GM10266 (cell line): Measurements from ENCODE around the gene OPCML.

Experiments
- DNase-seq: peaks from one replicate; pipeline ENCODE4 v3.0.0; 2012; ENCODE audit errors: extremely low spot score
- TF ChIP-seq, protein P1 (sequence below): IDR thresholded peaks from 2 replicates; pipeline ENCODE4 v1.5.1; 2012; ENCODE audit warnings: mild to moderate bottlenecking, low read depth; ENCODE audit not compliant: control insufficient read depth, insufficient read depth; ENCODE audit errors: missing control alignments

Gene OPCML

DNA sequence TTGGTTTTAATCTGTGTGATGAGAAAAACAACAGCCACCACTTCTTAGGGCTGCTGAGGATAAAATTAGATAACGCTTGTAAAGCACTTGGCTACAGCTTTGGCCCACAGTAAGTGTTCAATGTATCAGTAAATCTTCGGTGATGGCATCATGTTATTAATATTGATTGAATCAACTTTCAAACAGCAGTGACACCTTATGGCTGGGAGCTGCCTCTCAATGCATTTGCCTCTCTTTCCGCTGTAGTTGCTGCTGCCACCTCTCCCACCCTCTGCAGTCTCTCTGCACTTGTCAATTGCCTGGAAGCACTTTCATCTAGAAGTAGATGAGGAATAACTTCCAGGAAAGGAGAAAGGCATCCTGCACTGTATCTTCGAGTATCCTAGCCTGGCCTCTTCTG, 491.1 kb downstream of the OPCML start:
- DNase-seq: no peak
- TF ChIP-seq, protein P1, sequence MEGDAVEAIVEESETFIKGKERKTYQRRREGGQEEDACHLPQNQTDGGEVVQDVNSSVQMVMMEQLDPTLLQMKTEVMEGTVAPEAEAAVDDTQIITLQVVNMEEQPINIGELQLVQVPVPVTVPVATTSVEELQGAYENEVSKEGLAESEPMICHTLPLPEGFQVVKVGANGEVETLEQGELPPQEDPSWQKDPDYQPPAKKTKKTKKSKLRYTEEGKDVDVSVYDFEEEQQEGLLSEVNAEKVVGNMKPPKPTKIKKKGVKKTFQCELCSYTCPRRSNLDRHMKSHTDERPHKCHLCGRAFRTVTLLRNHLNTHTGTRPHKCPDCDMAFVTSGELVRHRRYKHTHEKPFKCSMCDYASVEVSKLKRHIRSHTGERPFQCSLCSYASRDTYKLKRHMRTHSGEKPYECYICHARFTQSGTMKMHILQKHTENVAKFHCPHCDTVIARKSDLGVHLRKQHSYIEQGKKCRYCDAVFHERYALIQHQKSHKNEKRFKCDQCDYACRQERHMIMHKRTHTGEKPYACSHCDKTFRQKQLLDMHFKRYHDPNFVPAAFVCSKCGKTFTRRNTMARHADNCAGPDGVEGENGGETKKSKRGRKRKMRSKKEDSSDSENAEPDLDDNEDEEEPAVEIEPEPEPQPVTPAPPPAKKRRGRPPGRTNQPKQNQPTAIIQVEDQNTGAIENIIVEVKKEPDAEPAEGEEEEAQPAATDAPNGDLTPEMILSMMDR: no peak

DNA sequence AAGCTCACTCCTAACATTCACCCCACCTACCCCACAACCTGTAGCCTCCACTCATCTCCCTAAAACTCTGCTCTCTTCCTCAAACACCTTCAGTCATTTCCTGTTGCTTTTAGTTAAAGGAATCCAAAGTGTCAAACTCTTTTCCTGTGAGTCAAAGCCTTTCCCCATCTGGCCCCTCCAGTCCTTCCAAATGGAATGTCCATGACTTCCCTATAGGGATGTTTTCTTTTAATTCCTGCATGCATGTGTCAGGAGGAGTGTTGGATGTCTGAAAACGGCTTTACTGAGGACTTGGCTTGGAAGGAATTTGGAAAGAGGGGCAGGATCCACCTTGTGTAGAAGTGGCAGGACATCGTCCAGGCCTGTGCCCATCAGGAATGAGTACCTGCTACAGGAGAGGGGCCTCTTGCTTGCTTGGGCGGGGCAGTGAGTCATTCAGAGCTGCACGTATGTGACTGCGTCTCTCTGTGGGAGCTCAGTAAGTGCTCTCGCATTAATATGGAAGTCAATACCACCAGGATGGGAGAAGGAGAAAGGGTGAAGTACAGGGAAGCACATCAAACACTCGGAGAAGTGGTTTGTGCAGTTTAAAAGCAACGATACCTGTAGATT, 491.9 kb downstream of the OPCML start:
- DNase-seq: no peak
- TF ChIP-seq, protein P1: no peak

DNA sequence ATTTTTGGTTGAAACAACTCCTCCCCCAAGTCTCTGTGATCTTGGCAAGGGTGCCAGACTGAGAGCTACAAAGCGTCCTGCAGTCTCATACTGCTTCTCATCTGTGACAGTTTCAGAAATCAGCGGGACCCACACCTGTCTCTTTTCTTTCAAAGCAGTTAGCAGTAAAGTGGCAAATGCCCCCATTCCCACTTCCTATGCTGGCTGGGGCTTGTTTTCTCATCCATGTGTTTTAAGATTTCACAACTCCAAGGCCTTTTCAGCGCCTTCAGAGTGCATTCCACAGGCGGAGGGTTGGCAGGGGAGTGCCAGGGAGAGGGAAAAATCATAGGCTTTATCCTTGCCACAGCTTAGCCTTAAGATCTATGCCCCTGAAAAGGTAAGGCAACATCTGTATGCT, 493.5 kb downstream of the OPCML start:
- no peak for DNase-seq
- TF ChIP-seq, protein P1: no peak

DNA sequence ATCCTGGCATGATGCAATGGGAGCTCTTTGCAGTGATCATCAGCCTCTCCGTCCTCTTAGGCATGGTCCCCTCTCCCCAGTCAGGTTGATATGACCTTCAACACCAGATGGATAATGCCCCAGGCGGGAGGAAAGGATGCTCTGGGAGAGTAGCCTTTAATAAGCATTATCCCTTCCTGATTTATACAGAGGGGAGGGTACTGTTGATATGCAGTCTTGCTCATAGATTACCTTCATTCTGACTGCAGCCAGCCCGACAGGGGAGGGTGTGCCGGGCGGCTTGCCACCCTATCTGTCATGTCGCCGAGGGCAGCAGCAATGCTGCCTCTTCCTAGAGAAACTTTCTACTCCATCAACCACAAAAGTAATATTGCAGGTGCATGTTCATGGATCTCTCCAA, 497.4 kb downstream of the OPCML start:
- DNase-seq: no peak
- TF ChIP-seq, protein P1: no peak

DNA sequence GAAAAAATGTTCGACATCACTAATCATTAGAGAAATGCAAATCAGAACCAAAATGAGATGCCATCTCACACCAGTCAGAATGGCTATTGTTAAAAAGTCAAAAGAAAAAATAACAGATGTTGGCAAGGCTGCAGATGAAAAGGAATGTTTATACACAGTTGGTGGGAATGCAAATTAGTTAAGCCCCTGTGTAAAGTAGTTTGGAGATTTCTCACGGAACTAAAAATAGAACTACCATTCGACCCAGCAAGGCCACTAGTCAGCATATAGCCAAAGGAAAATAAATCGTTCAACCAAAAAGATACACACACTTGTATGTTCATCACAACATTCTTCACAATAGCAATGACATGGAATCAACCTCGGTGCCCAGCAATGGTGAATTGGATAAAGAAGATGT, 503.2 kb downstream of the OPCML start:
- TF ChIP-seq, protein P1: no peak
- no peak for DNase-seq

DNA sequence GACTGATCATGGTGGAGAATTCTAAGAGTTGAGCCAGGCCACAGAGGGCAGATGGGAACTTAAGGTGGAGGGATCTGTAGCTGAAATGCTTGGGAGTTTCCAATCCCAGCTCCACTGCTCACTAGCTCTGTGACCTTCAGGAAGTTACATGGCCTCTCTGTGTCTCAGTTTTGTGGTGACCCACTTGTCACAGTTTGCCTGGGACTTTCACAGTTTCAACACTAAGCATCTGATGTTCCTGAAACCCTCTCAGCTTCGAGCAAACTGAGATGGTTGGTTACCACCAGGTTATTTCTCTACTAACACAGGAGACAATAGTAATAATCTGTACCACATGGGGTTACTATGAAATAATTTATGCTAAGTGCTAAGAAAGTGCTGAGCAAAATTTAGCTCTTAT, 505.3 kb downstream of the OPCML start:
- no peak for DNase-seq
- TF ChIP-seq, protein P1: no peak

DNA sequence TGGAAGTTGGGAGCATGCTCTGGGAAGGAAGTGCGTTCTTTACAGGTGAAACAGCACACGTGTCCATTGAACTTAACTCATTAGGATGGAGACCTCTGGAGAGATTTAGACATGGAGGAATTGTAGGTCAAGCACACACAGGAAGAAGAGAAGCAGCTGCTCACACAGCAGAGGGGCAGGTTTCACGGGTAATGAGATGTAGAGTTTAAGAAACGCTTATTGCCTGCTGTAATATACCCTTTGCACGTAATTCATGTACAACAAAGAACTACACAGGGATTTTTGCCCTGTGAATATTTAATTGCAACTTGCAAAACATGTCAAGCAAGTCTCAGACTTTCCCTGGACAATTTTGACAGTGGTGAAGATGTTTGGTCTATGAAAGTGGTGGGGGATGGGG, 508.0 kb downstream of the OPCML start:
- TF ChIP-seq, protein P1: no peak
- DNase-seq: no peak
